CD14-positive monocyte (primary cell): ENCODE data around the gene NLN. TPM values are rescaled to one million over a fixed set of nuclear protein-coding genes. Genes with fewer than 3 reads are reported as not detected.
"Not testable (repeated sequence)": the region's sequence is repeated elsewhere in the genome, so short reads cannot be mapped to it uniquely, and the experiment has no call there.

ENCODE experiments used
- DNase-seq, 3 donors: peaks; one replicate each; pipeline ENCODE4 v3.0.0-alpha.2; 2011 to 2022
- H2AFZ ChIP-seq: 2 replicates; pipeline ENCODE4 v1.6.0; 2012; ENCODE audit warnings: mild to moderate bottlenecking, low read depth, low read length, inconsistent platforms; ENCODE audit not compliant: insufficient read depth, poor library complexity, severe bottlenecking
- H3K27ac ChIP-seq, 2 donors: 1 replicate in 1 of 2; 2 replicates in 1 of 2; pipeline ENCODE4 v1.5.1; 2012 to 2013; ENCODE audit warnings: low read length in 2 of 2, control low read depth in 1 of 2, inconsistent platforms in 1 of 2, low read depth in 1 of 2, mild to moderate bottlenecking in 1 of 2
- H3K27me3 ChIP-seq, 2 donors: one replicate each; pipeline versions ENCODE4 v1.6.0 to v1.6.1; 2011 to 2013; ENCODE audit warnings: low read length in 2 of 2; ENCODE audit not compliant: control insufficient read depth in 2 of 2, insufficient read depth in 2 of 2
- H3K36me3 ChIP-seq, 2 donors: replicated peaks in 1 of 2; 1 replicate in 1 of 2; 2 replicates in 1 of 2; pipeline versions ENCODE4 v1.5.1 to v1.6.1; 2012 to 2013; ENCODE audit warnings: low read length in 2 of 2, control low read depth in 1 of 2, inconsistent platforms in 1 of 2, mild to moderate bottlenecking in 1 of 2; ENCODE audit not compliant: insufficient read depth in 2 of 2, control insufficient read depth in 1 of 2
- H3K4me1 ChIP-seq, 2 donors: 1 replicate in 1 of 2; 2 replicates in 1 of 2; pipeline versions ENCODE4 v1.5.1 to v1.6.1; 2012 to 2013; ENCODE audit warnings: low read length in 2 of 2, control low read depth in 1 of 2, inconsistent platforms in 1 of 2, mild to moderate bottlenecking in 1 of 2, moderate library complexity in 1 of 2; ENCODE audit not compliant: insufficient read depth in 2 of 2, control insufficient read depth in 1 of 2
- H3K4me2 ChIP-seq: replicated peaks from 2 replicates; pipeline ENCODE3; 2012; ENCODE audit warnings: low read length, moderate library complexity, mild to moderate bottlenecking; ENCODE audit not compliant: poor library complexity, severe bottlenecking; ENCODE audit errors: extremely low read depth
- H3K4me3 ChIP-seq, 3 experiments: fragments of 200-600 bp in 1 of 3; sonication (generic) in 1 of 3; replicated peaks in 1 of 3; 1 replicate in 2 of 3; 2 replicates in 1 of 3; pipeline ENCODE4 v1.5.1; 2011 to 2013; ENCODE audit warnings: low read length in 3 of 3, mild to moderate bottlenecking in 3 of 3, control low read depth in 2 of 3, low read depth in 2 of 3, inconsistent platforms in 1 of 3, moderate library complexity in 1 of 3
- H3K79me2 ChIP-seq: 2 replicates; pipeline ENCODE4 v1.6.0; 2012; ENCODE audit warnings: mild to moderate bottlenecking, control low read depth, inconsistent platforms, low read length, moderate library complexity; ENCODE audit not compliant: insufficient read depth
- H3K9ac ChIP-seq: 2 replicates; pipeline ENCODE4 v1.6.0; 2017; ENCODE audit warnings: low read length, mild to moderate bottlenecking; ENCODE audit not compliant: insufficient read depth, poor library complexity, severe bottlenecking
- H3K9me3 ChIP-seq, 2 donors: replicated peaks in 1 of 2; 1 replicate in 1 of 2; 2 replicates in 1 of 2; pipeline versions ENCODE4 v1.5.1 to v1.6.1; 2012 to 2013; ENCODE audit warnings: low read length in 2 of 2, control low read depth in 1 of 2; ENCODE audit not compliant: control insufficient read depth in 1 of 2, insufficient read depth in 1 of 2
- H4K20me1 ChIP-seq: 2 replicates; pipeline ENCODE4 v1.6.0; 2012; ENCODE audit warnings: mild to moderate bottlenecking, low read length, control low read depth, moderate library complexity; ENCODE audit not compliant: insufficient read depth
- H3K27ac Mint-ChIP-seq, 7 donors: one replicate each; pipeline ENCODE4 v1.8.0; 2020; ENCODE audit warnings: mild to moderate bottlenecking in 7 of 7, mixed read lengths in 7 of 7, moderate library complexity in 6 of 7, inconsistent platforms in 2 of 7
- H3K27me3 Mint-ChIP-seq, 3 donors: one replicate each; pipeline ENCODE4 v1.8.0; 2021 to 2022; ENCODE audit warnings: low read depth in 3 of 3, mild to moderate bottlenecking in 3 of 3, mixed read lengths in 3 of 3, moderate library complexity in 3 of 3, inconsistent platforms in 1 of 3
- H3K36me3 Mint-ChIP-seq, 2 donors: one replicate each; pipeline ENCODE4 v1.8.0; 2020; ENCODE audit warnings: mixed read lengths in 2 of 2, inconsistent platforms in 1 of 2, mild to moderate bottlenecking in 1 of 2
- H3K4me1 Mint-ChIP-seq: one replicate; pipeline ENCODE4 v1.8.0; 2020; ENCODE audit warnings: mild to moderate bottlenecking, mixed read lengths
- H3K4me3 Mint-ChIP-seq, 2 donors: one replicate each; pipeline ENCODE4 v1.8.0; 2020; ENCODE audit warnings: mild to moderate bottlenecking in 2 of 2, mixed read lengths in 2 of 2, moderate library complexity in 1 of 2
- H3K9me3 Mint-ChIP-seq, 7 donors: one replicate each; pipeline ENCODE4 v1.8.0; 2020 to 2022; ENCODE audit warnings: mixed read lengths in 7 of 7, mild to moderate bottlenecking in 6 of 7, moderate library complexity in 6 of 7, inconsistent platforms in 2 of 7
- WGBS: methylation state at CpG from one replicate; pipeline ENCODE4 v1.1.5; 2013; ENCODE audit warnings: missing lambda C conversion rate; ENCODE audit not compliant: insufficient coverage; 5-methylcytosine and 5-hydroxymethylcytosine counted together
- intact Hi-C, 2 donors: fragments of 100-400 bp; cut with micrococcal nuclease; formaldehyde crosslinking; loops; one replicate each; pipeline versions ENCODE4 v1.15.0 to v1.15.1; 2023
- polyA plus RNA-seq, 3 donors: library from polyadenylated mRNA; depleted of rRNA in 1 of 3; unstranded in 2 of 3; stranded (reverse) in 1 of 3; fragments of 300-500 nt in 2 of 3; fragments of >200 nt in 1 of 3; fragmentation: Illumina TruSeq in 2 of 3; gene quantifications; 1 replicate in 2 of 3; 2 replicates in 1 of 3; pipeline ENCODE4 v1.2.3, GENCODE V29; 2012 to 2021
- TF ChIP-seq, protein P1 (sequence below): fragments of 200-600 bp; IDR thresholded peaks from one replicate; pipeline ENCODE4 v1.8.0; 2022; ENCODE audit warnings: antibody characterized with exemption, mild to moderate bottlenecking

NLN gene
- polyA plus RNA-seq, 3 donors, result 8.7 to 39.2 (median 17.7) TPM

DNA sequence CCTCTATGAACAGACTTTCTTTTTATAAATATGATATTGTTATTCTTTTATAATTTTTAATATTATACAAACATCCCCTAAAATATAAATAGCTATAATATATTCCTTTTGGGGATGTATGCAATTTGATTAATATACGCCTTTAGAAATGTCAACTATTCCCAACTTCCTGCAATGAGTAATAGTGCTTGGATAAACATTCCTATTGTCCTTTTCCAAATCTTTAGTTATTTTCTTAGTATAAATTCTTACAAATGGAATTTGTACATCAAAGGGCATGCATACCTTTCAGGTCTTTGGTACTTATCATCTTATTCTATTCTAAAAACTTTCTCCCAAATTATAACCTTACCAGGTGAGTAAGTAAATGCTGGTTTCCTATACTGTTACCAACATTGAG, 6.2 kb downstream of the NLN start:
- intact Hi-C loops, result loop anchor here in 1 of 2 donors (10.0 kb wide), 1 partner anchor 103 kb away; the partner anchor contains the start of genes SHLD3, TRAPPC13 and TRIM23
- H3K27ac Mint-ChIP-seq, result no peak overlapping the region

DNA sequence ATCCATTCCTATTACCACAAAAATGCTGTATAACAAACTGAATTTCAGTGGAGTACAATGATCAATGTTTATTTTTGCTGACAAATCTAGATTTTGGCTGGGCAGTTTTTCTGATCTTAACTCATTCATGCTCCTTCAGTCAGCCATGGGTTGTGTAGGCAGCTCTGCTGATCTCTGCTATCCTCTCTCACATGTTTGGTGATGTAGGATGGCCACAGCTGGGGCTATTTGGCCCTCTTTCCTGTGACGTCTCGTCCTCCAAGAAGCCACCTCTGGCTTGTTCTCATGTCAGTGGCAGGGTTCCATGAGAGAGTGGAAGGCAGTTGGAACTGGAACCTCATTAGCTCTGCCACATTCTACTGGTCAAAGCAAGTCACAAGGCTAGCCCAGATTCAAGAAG, 8.9 kb downstream of the NLN start:
- Mint-ChIP-seq H3K36me3 (peaks cover 2 to 3% of the 10 kb centered on the region in 2 donors), H3K27me3 (no peaks in the 10 kb centered on the region), H3K4me1 (peaks cover 66% of the 10 kb centered on the region), H3K27ac (peak overlapping the region; percentile 57 to 98 (median 93)), H3K4me3 (no peak overlapping the region), H3K9me3 (peaks cover 0 to 5% (median 0%) of the 10 kb centered on the region in 7 donors)
- H3K27ac ChIP-seq, result peak overlapping the region; percentile 56 to 82
- no CpG with 5 or more reads among the region's 2 CpGs for WGBS
- TF ChIP-seq, protein P1, sequence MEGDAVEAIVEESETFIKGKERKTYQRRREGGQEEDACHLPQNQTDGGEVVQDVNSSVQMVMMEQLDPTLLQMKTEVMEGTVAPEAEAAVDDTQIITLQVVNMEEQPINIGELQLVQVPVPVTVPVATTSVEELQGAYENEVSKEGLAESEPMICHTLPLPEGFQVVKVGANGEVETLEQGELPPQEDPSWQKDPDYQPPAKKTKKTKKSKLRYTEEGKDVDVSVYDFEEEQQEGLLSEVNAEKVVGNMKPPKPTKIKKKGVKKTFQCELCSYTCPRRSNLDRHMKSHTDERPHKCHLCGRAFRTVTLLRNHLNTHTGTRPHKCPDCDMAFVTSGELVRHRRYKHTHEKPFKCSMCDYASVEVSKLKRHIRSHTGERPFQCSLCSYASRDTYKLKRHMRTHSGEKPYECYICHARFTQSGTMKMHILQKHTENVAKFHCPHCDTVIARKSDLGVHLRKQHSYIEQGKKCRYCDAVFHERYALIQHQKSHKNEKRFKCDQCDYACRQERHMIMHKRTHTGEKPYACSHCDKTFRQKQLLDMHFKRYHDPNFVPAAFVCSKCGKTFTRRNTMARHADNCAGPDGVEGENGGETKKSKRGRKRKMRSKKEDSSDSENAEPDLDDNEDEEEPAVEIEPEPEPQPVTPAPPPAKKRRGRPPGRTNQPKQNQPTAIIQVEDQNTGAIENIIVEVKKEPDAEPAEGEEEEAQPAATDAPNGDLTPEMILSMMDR, result no peak
- peaks cover 60 to 66% of the 10 kb centered on the region in 2 donors for H3K4me1 ChIP-seq
- no peaks in the 10 kb centered on the region for H3K36me3 ChIP-seq
- peaks cover 73% of the 10 kb centered on the region for H3K79me2 ChIP-seq
- peak overlapping the region; percentile 38 for H2AFZ ChIP-seq
- DNase-seq, result peak in 1 of 3 donors; percentile 11
- no peak overlapping the region for H3K4me3 ChIP-seq
- peaks cover 6% of the 10 kb centered on the region for H4K20me1 ChIP-seq
- no peak overlapping the region for H3K4me2 ChIP-seq
- intact Hi-C loops, result no loop called here
- no peaks in the 10 kb centered on the region for H3K27me3 ChIP-seq
- no peak overlapping the region for H3K9ac ChIP-seq
- H3K9me3 ChIP-seq, result no peaks in the 10 kb centered on the region

More for the DNA sequence above, 6.2 kb downstream of the NLN start:
- peaks cover 6% of the 10 kb centered on the region for H4K20me1 ChIP-seq
- no peaks in the 10 kb centered on the region for H3K27me3 ChIP-seq
- Mint-ChIP-seq H3K4me1 (peaks cover 59% of the 10 kb centered on the region), H3K4me3 (no peak overlapping the region), H3K9me3 (peaks cover 0 to 2% (median 0%) of the 10 kb centered on the region in 7 donors), H3K36me3 (peaks cover 2 to 3% of the 10 kb centered on the region in 2 donors), H3K27me3 (no peaks in the 10 kb centered on the region)
- TF ChIP-seq, protein P1, result no peak
- no peak overlapping the region for H3K4me3 ChIP-seq
- peaks cover 79% of the 10 kb centered on the region for H3K79me2 ChIP-seq
- no peak overlapping the region for H2AFZ ChIP-seq
- H3K9me3 ChIP-seq, result no peaks in the 10 kb centered on the region
- H3K4me2 ChIP-seq, result no peak overlapping the region
- H3K4me1 ChIP-seq, result peaks cover 53 to 59% of the 10 kb centered on the region in 2 donors
- H3K36me3 ChIP-seq, result no peaks in the 10 kb centered on the region
- WGBS, result no CpG with 5 or more reads among the region's 1 CpG
- no peak for DNase-seq
- H3K27ac ChIP-seq, result no peak overlapping the region
- H3K9ac ChIP-seq, result no peak overlapping the region

DNA sequence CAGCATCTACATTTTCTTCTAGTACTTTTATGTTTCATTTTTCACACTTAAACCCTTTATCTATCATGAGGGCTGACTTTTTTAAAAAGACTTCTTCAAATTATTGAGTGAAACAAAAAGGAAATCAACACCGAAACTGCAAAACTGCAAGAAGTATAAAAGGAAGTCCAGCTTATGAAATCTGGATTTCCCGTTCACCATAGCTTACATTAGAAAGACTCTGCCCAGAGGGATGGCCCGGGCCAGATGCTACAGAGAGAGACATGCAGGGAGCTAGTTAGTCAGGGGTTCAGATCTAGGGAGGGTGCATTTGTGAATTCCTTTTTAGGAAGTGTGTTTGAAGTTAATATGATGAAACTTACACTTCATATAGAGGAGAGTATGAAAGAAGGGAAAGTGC, 10.0 kb downstream of the NLN start:
- Histone ChIP-seq H3K27ac (peak overlapping the region; percentile 82 to 91), H3K4me3 (peak overlapping the region; percentile 14 to 56 (median 22)), H3K4me1 (peaks cover 58 to 65% of the 10 kb centered on the region in 2 donors), H3K9ac (peak overlapping the region; percentile 44), H2AFZ (peak overlapping the region; percentile 18), H3K4me2 (peak overlapping the region; percentile 54), H3K79me2 (peaks cover 70% of the 10 kb centered on the region)
- H4K20me1 ChIP-seq, H3K36me3 ChIP-seq, H3K36me3 Mint-ChIP-seq, H3K27me3 Mint-ChIP-seq, intact Hi-C loops, H3K9me3 Mint-ChIP-seq, H3K9me3 ChIP-seq, H3K27me3 ChIP-seq: not testable (repeated sequence)
- Mint-ChIP-seq H3K4me3 (peak overlapping the region; percentile 62 to 81), H3K4me1 (peaks cover 66% of the 10 kb centered on the region), H3K27ac (peak overlapping the region; percentile 93 to 98 (median 96))
- no CpG with 5 or more reads among the region's 3 CpGs for WGBS
- DNase-seq, result peak; percentile 57 to 88 (median 66)
